ENCODE measurements around the gene KLHDC4.
"Not testable (repeated sequence)": the region's sequence is repeated elsewhere in the genome, so short reads cannot be mapped to it uniquely, and the experiment has no call there.

KLHDC4 gene

GRCh38 chr16:87722590-87723225 is 43.1 kb downstream of the KLHDC4 start:
- TF ChIP-seq CTCF (IDR thresholded peaks at IDR 0.05; ENCODE audit: borderline replicate concordance, insufficient read depth, low read depth, low read length): no peak
- H3K4me3 ChIP-seq (ENCODE audit: low read depth, low read length): no peak overlapping the region

DNA sequence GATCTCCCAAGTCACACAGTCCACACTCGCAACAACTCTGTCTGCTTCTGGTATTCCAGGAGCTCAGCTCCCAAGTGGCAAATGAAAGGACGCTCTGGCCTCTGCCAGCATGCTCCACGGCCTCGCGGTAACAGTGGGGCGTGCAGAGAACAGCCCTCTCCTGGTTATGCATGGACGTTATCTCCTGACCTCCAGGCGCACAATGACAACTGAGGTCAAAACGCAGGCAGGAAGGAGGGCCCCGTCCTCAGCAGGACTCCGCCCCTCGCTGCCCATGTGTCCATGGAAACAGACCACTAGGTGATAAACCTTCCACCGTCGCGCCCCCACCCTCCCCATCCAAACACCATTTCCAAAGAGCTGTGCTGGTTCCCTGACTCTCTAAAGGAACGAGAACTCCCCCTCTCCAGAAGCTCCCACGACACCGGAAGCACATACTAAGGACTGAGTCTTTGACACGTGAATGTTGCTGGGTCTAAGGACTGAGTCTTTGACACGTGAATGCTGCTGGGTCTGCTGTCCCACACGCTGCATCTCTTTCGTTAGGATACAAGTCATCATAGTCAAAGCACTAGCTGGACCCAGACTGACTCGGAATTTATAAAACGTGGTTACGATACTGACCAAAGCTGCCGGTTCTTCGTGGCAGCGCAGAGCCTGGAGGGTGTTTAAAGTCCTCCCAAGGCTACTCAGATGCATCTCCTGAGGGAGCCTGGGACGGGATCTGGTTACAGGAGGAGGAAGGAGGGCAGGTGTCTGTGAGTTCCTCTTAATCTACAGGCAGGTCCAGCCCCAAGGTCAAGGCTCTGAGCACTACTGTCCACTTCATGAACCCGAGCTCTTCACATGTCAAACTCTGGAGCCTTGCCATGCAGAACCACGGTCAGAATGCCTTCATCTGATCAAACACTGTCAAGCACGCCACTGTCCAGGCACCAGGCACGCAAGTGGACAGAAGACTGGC is 43.9 kb downstream of the KLHDC4 start:
- no peak for TF ChIP-seq CTCF (IDR thresholded peaks at IDR 0.05; ENCODE audit: borderline replicate concordance, insufficient read depth, low read depth, low read length)
- H3K4me3 ChIP-seq (ENCODE audit: low read depth, low read length): no peak overlapping the region

- no peak for TF ChIP-seq CTCF (IDR thresholded peaks at IDR 0.05; ENCODE audit: borderline replicate concordance, insufficient read depth, low read depth, low read length)
- no peak overlapping the region for H3K4me3 ChIP-seq (ENCODE audit: low read depth, low read length)
Observed at GRCh38 chr16:87720446-87720845, 45.3 kb downstream of the KLHDC4 start.

GRCh38 chr16:87718831-87719230 is 47.0 kb downstream of the KLHDC4 start:
- not testable (repeated sequence) for H3K4me3 ChIP-seq (ENCODE audit: low read depth, low read length)

DNA sequence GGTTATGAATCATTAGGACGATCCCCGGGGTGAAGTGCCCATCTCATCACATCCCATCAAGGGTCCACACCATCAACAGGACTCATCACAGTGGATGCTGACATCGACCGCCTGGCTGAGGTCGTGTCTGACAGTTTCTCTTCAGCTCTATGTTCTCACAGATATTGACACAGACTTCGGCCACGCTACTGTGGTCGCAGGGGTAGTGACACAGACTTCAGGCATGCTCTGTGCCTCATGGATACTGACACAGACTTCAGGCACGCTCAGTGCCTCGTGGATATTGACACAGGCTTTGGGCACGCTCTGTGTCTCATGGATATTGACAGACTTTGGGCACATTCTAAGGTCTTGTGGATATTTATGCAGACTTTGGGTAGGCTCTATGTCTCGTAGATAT is 50.1 kb downstream of the KLHDC4 start:
- H3K4me3 ChIP-seq (ENCODE audit: low read depth, low read length): no peak overlapping the region
- no peak for TF ChIP-seq CTCF (IDR thresholded peaks at IDR 0.05; ENCODE audit: borderline replicate concordance, insufficient read depth, low read depth, low read length)

- no peak overlapping the region for H3K4me3 ChIP-seq (ENCODE audit: low read depth, low read length)
- no peak for TF ChIP-seq CTCF (IDR thresholded peaks at IDR 0.05; ENCODE audit: borderline replicate concordance, insufficient read depth, low read depth, low read length)
Observed at GRCh38 chr16:87715231-87715630, 50.6 kb downstream of the KLHDC4 start.

GRCh38 chr16:87713451-87714229 is 52.1 kb downstream of the KLHDC4 start:
- TF ChIP-seq CTCF (IDR thresholded peaks at IDR 0.05; ENCODE audit: borderline replicate concordance, insufficient read depth, low read depth, low read length): no peak
- no peak overlapping the region for H3K4me3 ChIP-seq (ENCODE audit: low read depth, low read length)
